ES-I3 (cell line): ENCODE measurements around the gene KCNK10.

ENCODE experiments used
- H3K36me3 ChIP-seq: 2 replicates; pipeline ENCODE4 v1.6.1; 2013; ENCODE audit warnings: mild to moderate bottlenecking, low read length, control low read depth, moderate library complexity; ENCODE audit not compliant: insufficient read depth
- H3K4me1 ChIP-seq: 2 replicates; pipeline ENCODE4 v1.6.1; 2013; ENCODE audit warnings: mild to moderate bottlenecking, control low read depth, low read length; ENCODE audit not compliant: insufficient read depth
- H3K9ac ChIP-seq: 2 replicates; pipeline ENCODE4 v1.6.1; 2013; ENCODE audit warnings: low read depth, mild to moderate bottlenecking, low read length, moderate library complexity
- H3K9me3 ChIP-seq: 2 replicates; pipeline ENCODE4 v1.6.1; 2013; ENCODE audit warnings: mild to moderate bottlenecking, low read length, moderate library complexity; ENCODE audit not compliant: control insufficient read depth, insufficient read depth

Gene KCNK10

DNA sequence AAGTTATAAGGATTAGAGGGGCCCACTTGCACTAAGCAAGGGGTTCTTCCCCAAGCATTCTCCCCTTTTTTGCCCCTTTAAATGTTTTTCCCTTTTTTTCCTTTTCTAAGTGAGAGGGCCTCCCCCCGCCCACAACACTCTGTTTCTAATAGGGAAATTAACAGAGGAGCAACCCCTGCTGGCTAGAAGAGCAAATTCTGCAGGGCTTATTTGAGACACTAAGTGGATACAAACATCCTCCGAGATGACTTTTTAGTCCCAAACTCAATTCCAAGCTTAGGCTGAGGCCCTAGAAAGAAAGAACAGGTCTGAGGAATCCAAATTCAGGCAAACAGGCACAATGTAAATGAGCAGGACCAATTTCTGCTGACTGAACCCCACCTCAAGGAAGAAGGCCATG, 179.3 kb downstream of the KCNK10 start:
- Histone ChIP-seq H3K9me3 (no peaks in the 10 kb centered on the region; the same call in 1 of the 2 replicates), H3K9ac (no peak overlapping the region), H3K4me1 (no peaks in the 10 kb centered on the region), H3K36me3 (no peaks in the 10 kb centered on the region)

DNA sequence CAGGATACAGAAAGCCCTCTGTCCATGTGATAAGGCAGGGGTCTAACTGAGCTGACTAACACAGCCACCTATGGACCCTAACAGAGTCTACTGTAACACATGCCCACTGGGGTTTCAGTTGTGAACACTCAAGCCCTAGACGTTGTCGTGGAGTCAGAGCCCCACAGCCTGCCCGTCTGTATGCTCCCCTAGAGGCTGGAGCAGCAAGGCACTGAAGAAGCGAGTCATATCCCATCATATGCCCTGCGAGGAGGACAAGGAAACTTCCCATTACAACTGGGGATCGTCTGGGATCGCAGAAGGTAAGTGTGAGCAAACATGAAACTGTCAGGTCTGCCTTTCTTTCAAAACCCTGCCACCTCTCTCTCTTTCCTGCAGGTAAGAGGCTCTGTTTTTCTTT, 180.1 kb downstream of the KCNK10 start:
- Histone ChIP-seq H3K9ac (no peak overlapping the region), H3K36me3 (no peaks in the 10 kb centered on the region), H3K9me3 (no peaks in the 10 kb centered on the region; the same call in 1 of the 2 replicates), H3K4me1 (no peaks in the 10 kb centered on the region)

DNA sequence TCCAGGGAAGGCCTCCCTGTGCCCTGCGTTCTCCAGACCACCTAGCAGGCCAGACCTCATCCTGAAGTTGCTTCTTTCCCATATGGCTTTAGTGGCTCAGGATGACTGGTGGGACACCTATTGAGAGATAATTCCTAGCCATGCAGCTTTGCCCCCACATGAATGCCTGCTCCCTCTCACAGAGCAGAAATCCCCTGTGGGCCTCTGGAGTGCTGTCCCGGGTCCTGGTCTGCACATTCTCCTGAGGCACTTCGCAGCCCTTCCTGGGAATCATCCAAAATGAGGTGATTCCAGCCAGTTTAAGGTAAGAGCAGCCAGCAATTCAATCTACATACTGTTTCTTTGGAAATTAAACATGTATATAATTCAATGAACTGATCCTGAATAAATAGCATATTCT, 182.2 kb downstream of the KCNK10 start:
- Histone ChIP-seq H3K9ac (no peak overlapping the region), H3K36me3 (no peaks in the 10 kb centered on the region), H3K4me1 (no peaks in the 10 kb centered on the region), H3K9me3 (no peaks in the 10 kb centered on the region)

DNA sequence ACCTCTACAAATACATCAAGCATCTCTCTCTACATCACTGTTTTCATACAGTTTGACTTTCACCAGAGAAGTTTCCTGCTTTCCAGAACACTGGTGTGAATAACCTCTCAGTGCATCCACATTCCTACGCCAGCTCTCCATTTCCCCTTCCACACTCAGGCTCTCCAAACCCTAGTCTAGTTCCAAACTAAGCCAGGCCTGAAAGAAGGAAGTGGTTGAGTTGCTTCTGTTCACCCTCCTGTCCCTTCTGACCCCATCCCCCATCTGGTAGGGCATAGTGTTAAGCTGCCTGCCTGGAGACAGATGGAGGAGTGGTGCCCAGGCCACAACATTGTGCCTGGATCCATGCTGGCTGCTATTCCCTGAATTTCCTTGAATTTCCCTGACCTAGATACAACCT, 185.7 kb downstream of the KCNK10 start:
- no peaks in the 10 kb centered on the region for H3K36me3 ChIP-seq
- H3K4me1 ChIP-seq = no peaks in the 10 kb centered on the region
- H3K9me3 ChIP-seq = no peaks in the 10 kb centered on the region
- no peak overlapping the region for H3K9ac ChIP-seq
